ENCODE measurements around the gene ALG1.
"Not testable (repeated sequence)": the region's sequence is repeated elsewhere in the genome, so short reads cannot be mapped to it uniquely, and the experiment has no call there.

Gene ALG1

GRCh38 chr16:5097470-5098220, 26.0 kb downstream of the ALG1 start, which contains the start of gene EEF2KMT:
TSS of gene EEF2KMT (minus strand) at chr16:5097795. CDS start at chr16:5097739, 56 bp downstream.
- ATAC-seq = peak; percentile 99
- peak; percentile 98 for DNase-seq
- Mint-ChIP-seq H3K4me3 (peak within 1 kb of the TSS; percentile 88 to 96), H3K4me1 (peaks cover 30% of the 10 kb centered on the region), H3K27ac (peak within 1 kb of the TSS; percentile 93 to 97)
- not testable (repeated sequence) for H3K27me3 Mint-ChIP-seq, H3K9me3 Mint-ChIP-seq

DNA sequence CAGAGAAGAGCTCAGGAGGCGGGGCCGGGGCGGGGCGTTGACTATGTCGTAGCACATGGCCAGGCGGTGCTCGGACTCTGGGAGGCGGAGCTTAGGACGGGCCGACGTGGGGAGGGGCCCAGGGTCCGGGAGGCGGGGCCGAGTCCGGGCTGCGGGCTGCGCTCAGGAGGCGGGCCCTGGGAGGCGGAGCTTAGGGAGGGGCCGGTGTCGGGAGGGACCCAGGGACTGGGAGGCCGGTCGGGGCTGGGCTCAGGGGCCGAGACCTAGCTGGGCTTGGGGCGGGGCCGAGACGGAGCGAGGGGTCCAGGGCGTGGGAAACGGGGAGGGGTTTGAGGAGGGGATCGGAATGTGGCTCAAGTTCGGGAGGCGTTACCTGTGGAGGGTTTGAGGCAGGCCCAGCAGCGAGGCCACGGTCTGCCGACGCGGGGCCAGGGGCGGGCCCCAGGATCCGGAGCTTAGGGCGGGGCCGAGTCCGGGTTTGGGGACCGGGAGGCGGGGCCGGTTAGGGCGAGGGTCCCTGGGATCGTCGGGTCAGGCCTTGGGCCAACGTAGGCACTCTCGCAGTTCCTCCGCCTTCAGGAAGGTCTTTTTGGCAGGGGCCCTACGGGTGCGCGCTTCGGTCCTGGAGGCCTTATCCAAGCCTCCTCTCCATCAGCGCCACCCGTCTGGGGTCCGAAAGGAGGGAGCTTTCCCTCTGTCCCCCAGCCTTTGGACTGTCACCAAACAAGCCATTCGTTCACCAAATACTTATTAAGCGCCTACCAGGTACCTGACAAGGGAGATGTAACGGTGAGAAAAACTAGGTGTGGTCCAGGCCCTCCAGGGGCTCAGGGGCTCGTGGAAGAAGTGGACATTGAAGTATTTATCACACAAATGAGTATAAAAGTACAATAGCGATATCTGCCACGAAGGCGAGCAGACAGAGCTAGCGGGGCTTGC, 26.8 kb downstream of the ALG1 start:
- not testable (repeated sequence) for H3K27me3 Mint-ChIP-seq, H3K9me3 Mint-ChIP-seq
- peak overlapping the region; percentile 93 to 97 for H3K27ac Mint-ChIP-seq
- ATAC-seq = peak; percentile 21
- peaks cover 30% of the 10 kb centered on the region for H3K4me1 Mint-ChIP-seq
- DNase-seq = peak; percentile 76
- peak overlapping the region; percentile 88 to 96 for H3K4me3 Mint-ChIP-seq

DNA sequence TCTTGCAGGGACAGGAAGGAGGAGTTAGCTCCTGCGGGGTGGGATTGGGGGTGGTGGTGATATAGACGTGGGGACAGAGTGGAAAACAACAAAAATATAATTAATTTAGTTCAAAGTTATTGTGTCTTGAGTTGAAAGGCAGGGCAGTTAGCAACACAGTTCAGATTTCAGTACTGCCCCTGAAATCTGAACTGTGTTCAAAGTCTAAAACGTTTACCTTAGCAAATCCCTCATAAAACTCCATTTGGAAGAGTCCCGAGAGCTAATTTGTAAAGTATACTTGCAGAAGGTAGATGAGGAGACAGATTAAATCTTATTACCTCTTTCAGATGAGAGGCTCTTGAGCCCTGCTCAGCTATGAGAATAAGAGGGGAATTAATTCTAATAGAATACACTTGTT, 27.5 kb downstream of the ALG1 start:
- Mint-ChIP-seq H3K4me3 (peak overlapping the region; percentile 88 to 96), H3K4me1 (peaks cover 30% of the 10 kb centered on the region)
- H3K9me3 Mint-ChIP-seq, DNase-seq, H3K27ac Mint-ChIP-seq, H3K27me3 Mint-ChIP-seq, ATAC-seq: not testable (repeated sequence)

GRCh38 chr16:5103296-5104032, 31.8 kb downstream of the ALG1 start:
- H3K27ac Mint-ChIP-seq, H3K4me1 Mint-ChIP-seq, DNase-seq, H3K4me3 Mint-ChIP-seq, H3K27me3 Mint-ChIP-seq, H3K9me3 Mint-ChIP-seq, ATAC-seq: not testable (repeated sequence)

- H3K4me3 Mint-ChIP-seq, DNase-seq, ATAC-seq, H3K4me1 Mint-ChIP-seq, H3K27me3 Mint-ChIP-seq, H3K27ac Mint-ChIP-seq, H3K9me3 Mint-ChIP-seq: not testable (repeated sequence)
Observed at GRCh38 chr16:5105039-5105438, 33.4 kb downstream of the ALG1 start.

- Mint-ChIP-seq H3K4me1 (no peaks in the 10 kb centered on the region), H3K9me3 (no peaks in the 10 kb centered on the region), H3K27me3 (peaks cover 18% of the 10 kb centered on the region), H3K27ac (no peak overlapping the region), H3K4me3 (no peak overlapping the region)
- DNase-seq (no peak), ATAC-seq (no peak)
Observed at GRCh38 chr16:5108505-5109158, 37.0 kb downstream of the ALG1 start.

GRCh38 chr16:5110933-5111332, 39.3 kb downstream of the ALG1 start:
- H3K4me1 Mint-ChIP-seq, ATAC-seq, DNase-seq, H3K4me3 Mint-ChIP-seq, H3K9me3 Mint-ChIP-seq: not testable (repeated sequence)
- Mint-ChIP-seq H3K27ac (peak overlapping the region in 1 of 2 donors; percentile 2), H3K27me3 (peaks cover 24% of the 10 kb centered on the region)

- not testable (repeated sequence) for DNase-seq, ATAC-seq, H3K9me3 Mint-ChIP-seq, H3K27ac Mint-ChIP-seq
- Mint-ChIP-seq H3K27me3 (peaks cover 68% of the 10 kb centered on the region), H3K4me1 (peaks cover 17% of the 10 kb centered on the region), H3K4me3 (peak overlapping the region in 1 of 2 donors; percentile 42)
Observed at GRCh38 chr16:5116780-5117295, 45.2 kb downstream of the ALG1 start.

GRCh38 chr16:5117300-5118087, 45.9 kb downstream of the ALG1 start:
- DNase-seq = peak; percentile 33 to 58
- ATAC-seq = not testable (repeated sequence)

DNA sequence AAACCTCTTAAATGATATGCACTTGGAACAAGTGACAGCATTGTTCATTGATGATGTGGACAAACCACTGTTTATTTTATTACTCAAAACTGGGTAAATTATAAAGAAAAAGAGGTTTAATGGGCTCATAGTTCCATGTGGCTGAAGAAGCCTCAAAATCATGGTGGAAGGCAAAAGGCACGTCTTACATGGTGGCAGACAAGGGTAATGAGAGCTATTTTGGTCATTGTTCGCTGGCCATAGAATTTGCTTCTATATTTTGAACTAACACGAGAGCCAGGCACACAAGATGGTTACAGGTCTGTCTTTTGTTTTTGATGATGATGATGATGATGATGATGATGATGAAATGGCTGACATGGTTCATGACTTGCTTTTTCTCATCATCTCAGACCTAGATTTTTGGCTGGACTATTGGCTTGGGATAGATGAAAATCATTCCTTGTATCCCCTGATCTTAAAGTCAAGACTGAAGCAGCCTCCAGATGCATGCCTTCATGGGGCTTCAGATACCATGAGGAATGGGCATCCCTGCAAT, 59.9 kb downstream of the ALG1 start:
- not testable (repeated sequence) for H3K4me3 Mint-ChIP-seq, ATAC-seq, H3K27ac Mint-ChIP-seq, DNase-seq, H3K9me3 Mint-ChIP-seq, H3K4me1 Mint-ChIP-seq
- peaks cover 45% of the 10 kb centered on the region for H3K27me3 Mint-ChIP-seq

More at GRCh38 chr16:5117300-5118087, 45.9 kb downstream of the ALG1 start:
- Mint-ChIP-seq H3K27me3 (peaks cover 68% of the 10 kb centered on the region), H3K4me3 (peak overlapping the region; percentile 42 to 58), H3K4me1 (peaks cover 17% of the 10 kb centered on the region)
- not testable (repeated sequence) for H3K9me3 Mint-ChIP-seq, H3K27ac Mint-ChIP-seq

GRCh38 chr16:5132915-5133600, 61.4 kb downstream of the ALG1 start:
- H3K4me3 Mint-ChIP-seq, ATAC-seq, DNase-seq, H3K9me3 Mint-ChIP-seq, H3K4me1 Mint-ChIP-seq: not testable (repeated sequence)
- Mint-ChIP-seq H3K27me3 (peaks cover 50% of the 10 kb centered on the region), H3K27ac (peak overlapping the region in 1 of 2 donors; percentile 35)

DNA sequence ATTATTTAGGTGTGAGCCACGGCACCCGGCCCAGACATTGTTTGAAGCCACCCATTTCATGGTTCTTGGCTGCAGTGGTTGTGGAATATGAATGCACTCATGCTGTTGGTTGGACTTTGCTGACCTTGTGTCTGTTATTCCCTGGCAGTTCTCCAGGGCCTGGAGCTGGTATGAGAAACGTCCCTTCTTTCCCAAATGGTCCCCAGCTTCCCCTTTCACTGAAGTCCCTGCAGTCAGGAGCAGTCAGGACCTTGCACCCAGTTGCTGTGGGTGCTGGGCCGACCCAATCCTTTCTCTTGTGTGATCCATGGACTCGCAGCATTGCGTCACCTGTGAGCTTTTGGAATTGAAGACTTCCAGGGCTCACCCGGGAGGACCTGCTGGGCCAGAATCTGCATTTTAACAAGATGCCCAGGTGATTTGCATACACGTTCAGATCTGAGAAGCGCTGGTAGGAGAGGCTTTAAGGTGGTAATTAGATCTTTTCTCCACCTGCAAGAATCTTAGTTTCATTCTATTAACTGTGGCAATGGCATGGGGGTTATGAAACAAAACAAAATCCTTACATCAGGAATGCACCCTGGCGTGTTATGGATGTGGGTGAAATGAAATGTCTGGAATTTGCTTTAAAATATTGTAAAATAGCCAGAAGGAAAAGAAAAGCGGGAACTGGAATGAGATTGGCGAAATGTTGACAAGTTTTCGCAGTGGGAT, 63.3 kb downstream of the ALG1 start:
- peaks cover 53% of the 10 kb centered on the region for H3K27me3 Mint-ChIP-seq
- not testable (repeated sequence) for H3K27ac Mint-ChIP-seq, ATAC-seq, H3K4me1 Mint-ChIP-seq, H3K9me3 Mint-ChIP-seq, H3K4me3 Mint-ChIP-seq, DNase-seq

Measured in stimulated activated naive CD8-positive, alpha-beta T cell treated with anti-CD3 and anti-CD28 coated beads, Interleukin-15, amount 100 ng/mL, for 72 hours (primary cell).